Fibroblast of peridontal ligament (primary cell): ENCODE measurements around the gene IMMP2L.
"Not testable (repeated sequence)": the region's sequence is repeated elsewhere in the genome, so short reads cannot be mapped to it uniquely, and the experiment has no call there.

Source experiments
- DNase-seq: peaks from one replicate; pipeline ENCODE4 v3.0.0-alpha.2; 2010; ENCODE audit errors: extremely low read depth

The IMMP2L gene

DNA sequence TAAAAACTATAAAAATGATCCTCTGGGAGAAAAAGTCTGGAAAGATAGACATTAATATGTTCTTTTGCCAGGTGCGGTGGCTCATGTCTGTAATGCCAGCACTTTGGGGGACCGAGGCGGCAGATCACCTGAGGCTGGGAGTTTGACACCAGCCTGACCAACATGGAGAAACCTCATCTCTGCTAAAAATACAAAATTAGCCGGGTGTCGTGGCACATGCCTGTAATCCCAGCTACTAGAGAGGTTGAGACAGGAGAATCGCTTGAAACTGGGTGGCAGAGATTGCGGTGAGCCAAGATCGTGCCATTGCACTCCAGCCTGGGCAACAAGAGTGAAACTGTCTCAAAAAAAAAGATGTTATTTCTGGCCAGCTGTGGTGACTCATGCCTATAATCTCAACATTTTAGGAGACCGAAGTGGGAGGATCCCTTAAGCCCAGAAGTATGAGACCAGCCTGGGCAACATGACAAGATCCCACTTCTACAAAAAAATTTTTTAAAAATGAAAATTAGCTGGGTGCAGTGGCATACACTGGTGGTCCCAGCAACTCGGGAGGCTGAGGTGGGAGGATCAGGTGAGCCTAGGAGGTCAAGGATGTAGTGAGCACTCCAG lies 573.3 kb downstream of the IMMP2L start:
- peak; percentile 1 for DNase-seq

DNA sequence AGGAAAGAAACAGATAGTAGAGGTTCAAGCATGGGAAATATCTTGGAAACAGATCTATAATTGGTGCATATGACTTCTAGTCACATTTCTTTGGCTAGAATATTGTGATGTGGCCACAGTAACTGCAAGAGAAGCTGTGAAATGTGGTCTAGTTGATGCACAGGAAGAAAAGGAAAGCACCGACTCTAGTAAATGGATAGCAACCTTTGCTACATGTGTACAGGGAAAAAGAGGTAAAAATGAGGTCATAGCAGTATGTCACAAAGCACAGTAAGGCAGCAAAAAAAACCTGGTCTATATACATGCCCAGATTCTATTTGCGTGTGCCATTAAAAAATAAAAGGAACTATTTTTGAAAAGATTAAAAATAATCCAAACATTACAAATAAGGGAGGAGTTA lies 573.9 kb downstream of the IMMP2L start:
- no peak for DNase-seq

DNA sequence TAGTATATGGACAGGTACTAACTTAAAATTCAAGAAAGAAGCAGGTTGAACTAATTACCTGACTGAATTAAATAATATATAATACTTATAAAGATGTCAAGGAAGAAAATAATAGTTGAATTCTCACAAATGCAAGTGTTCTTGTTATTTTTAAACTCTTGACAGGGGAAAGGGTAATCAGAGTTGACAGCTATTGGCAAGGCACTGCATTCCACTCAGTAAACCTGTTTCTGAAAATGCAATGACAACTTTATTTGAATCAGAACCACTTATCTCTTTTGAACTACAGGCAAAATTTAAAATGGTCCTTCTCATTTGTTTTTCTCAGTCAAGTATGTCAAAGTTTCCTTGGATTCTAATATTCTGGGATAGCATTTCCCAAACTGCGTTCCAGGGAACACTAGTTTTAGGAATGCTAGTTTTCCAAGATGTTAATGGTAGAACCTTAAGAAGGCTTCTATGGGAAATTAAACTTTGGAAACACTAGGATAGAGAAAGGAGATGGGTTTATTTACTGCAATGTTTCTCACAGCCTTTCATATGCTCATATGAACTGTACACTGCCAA lies 575.1 kb downstream of the IMMP2L start:
- DNase-seq: no peak

DNA sequence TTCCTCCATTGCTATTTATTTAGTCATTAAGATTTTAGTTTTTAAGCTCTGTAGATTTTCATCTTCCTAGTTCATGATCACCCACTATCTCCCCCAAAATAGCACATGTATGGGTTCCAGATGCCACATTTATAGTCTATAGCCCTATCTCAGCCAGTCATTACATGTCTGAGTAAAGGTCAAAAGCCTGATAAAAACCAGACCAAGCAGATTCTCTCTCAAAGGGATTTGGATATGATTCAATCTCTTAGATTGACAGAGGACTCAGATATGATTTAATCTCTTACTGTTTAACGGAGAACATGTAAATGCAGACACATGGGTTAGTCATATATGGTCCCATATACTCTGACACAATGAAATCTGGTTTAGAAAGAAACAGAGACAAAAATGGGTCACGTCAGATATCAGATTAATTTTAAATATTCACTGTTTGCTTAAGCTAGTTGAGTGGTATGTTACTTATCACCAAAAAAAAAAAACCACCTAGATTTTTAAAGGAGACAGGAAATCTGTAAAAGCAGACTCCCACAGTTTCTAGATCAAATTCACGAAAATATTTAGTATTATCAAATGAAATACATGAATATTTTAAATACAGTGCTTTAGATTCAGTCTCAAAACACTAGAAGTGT lies 578.4 kb downstream of the IMMP2L start:
- no peak for DNase-seq

DNA sequence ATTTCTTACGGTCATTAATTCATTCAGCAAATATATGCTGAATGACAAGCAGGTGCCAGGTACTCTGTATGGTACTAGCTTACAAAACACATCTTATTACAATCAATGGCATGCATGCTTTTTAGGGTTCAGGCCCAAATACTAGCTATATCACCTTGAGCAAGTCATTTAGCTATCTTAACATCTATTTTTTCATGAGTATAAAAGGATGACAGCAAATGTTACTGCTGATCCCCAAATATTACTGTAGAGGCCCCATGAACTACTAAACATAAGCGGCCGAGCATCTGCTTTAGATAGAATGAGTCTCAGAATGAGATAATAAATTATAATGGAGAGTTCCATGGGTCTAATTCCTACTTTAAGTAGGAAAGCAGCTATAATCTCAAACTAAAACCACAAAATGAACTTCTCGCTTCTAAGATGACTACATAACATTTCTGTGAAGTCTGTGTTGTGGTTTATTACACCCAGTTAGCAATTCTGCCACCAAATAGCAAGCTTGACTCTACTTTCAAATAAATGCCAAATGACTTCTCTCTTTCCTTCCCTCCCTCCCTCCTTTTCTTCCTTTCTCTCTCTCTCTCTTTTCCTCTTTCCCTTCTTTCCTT lies 585.1 kb downstream of the IMMP2L start:
- no peak for DNase-seq

DNA sequence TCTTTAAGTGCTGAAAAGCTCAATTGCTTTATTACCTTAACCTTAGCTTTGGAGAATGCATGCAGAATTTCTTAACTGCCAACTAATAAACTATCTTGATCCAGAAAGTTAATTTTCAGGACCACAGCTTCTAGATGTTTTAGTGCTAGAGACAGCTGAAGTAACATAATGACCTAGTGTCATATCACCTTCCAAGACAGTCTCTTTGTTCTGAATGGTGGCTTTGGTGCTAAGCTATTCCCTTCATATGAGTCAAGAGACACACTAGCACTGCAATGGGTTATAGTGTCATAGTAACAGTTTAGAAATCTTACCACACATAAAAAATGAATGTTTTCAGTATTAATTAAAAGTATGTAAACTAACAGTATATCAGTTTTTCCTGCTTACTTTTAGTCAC lies 586.8 kb downstream of the IMMP2L start:
- DNase-seq: no peak

- no peak for DNase-seq
Measured at GRCh38 chr7:110974441-110974840, 587.9 kb downstream of the IMMP2L start.

DNA sequence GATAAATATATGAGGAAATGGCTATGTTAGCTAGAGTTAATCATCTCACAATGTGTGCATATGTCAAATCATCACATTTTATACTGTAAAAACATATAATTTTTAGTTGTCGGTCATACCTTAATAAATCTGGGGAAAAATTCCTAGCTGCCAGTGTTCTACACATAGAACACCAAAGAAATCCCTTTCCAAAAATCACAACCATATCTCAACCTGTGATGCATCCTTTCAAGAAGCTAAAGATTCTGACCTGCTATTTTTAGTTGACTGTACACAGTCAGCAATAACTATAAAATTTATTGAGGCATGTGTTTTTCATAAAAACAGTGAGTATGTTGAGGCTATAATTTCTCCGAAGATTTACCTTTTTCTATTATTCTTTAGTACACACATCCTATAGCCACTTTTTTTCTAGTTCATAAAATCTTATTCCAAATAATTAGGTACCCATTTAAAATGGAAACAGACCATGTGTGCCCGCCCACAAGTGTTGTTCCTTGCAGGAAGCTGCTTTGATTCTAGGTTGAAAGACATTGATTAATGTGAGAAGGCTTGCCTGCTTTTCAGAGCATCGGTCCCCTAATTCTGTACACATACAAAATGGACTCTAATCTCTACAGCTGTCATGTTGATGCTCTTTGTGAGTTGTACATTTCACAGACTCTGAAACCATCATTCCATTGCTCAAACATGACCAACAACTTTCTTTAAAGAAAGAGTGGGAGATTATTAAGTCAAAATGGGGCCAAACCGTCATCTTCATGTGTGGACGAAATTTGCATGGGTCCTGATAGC lies 588.9 kb downstream of the IMMP2L start:
- DNase-seq: no peak

DNA sequence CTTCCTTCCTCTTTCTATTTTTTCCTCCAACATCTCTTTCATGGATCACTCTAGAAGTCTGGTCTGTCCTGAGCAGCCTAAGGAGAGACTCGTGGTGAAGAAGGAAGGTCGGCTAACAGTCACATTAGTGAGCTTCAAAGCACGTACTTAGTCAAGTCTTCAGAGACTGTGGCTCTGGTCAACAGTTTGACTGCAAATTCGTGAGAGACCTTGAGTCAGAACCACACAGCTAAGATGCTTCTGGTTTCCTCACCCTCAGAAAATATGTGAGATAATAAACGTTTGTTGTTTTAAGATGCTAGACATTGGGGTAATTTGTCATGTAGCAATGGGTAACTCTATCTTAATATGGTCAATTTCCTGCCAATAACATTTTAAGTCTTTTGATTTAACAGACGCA lies 597.5 kb downstream of the IMMP2L start:
- DNase-seq: no peak

- DNase-seq: no peak
Measured at GRCh38 chr7:110962826-110963225, 599.5 kb downstream of the IMMP2L start.

DNA sequence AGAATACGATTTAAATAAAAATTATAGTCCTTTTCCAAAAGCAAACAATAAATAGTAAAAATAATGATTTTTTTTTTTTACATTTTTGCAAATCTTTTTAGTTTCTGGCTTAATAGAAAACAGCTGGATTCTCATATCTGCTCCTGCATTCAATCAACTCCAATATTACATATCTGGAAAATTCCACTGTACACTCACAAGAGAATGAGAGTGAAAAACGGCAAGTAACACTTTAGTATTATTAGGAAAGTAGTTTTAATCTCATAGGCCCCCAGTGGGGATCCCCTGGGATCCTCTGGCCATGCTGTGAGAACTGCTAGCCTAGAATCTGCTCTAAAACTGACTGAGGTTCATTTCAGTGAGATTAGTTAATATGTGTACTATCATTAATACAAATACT lies 599.9 kb downstream of the IMMP2L start:
- peak; percentile 6 for DNase-seq

DNA sequence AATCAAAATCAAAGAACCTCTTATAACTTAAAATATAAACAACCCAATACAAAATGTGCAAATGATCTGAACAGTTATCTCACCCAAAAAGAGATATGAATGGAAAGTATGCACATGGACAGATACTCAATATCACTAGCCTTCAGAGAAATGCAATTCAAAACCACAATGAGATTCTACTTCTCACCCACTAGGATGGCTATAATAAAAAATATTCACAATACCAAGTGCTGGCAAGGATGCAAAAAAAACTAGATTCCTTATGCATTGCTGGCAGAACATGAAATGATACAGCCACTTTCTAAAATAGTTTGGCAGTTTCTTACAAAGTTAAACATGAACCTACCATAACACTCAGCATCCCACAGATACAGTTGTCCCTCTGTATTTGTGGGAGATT lies 601.5 kb downstream of the IMMP2L start:
- peak; percentile 8 for DNase-seq

DNA sequence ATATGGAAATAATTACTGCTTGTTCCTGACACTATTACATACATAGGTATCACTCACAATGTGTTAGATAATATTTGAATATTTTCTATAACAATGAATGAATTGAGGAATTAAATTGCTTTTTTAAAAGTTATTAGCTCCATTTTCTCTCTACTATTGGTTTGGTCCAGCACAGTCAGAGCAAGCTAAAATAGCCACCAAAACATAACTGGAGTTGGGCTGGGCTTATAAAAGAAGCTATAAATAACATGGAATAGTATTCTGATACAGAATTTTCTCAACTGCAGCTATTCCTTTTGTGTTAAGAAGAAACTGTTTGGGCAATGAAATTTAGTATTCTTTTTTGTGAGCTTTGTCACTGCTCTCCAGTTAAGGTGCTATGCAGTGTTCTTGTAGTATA lies 614.0 kb downstream of the IMMP2L start:
- DNase-seq: no peak

- DNase-seq: no peak
Measured at GRCh38 chr7:110947408-110947807, 614.9 kb downstream of the IMMP2L start.

- DNase-seq: no peak
Measured at GRCh38 chr7:110944966-110945644, 617.2 kb downstream of the IMMP2L start.

DNA sequence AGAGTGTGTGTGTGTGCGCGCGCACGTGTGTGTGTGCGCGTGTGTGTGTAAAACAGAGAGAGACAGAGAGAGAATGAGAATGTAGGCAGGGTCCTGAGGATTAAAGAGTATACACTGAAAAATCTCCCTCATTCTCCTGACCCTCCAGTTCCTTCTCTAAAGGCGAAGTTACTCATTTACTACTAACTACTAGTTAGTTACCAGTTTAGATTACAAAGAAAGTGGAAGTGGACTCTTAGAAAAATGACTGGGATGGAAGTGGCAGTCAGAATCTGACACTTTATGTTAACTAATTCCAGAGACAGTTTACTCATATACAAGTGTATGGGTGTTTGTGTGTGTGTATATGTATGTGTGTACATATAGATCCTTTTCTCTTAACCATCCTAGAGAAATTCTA lies 617.8 kb downstream of the IMMP2L start:
- DNase-seq: no peak

GRCh38 chr7:110943701-110944345 lies 618.5 kb downstream of the IMMP2L start:
- peak; percentile 65 for DNase-seq

- no peak for DNase-seq
Measured at GRCh38 chr7:110941385-110941784, 620.9 kb downstream of the IMMP2L start.

GRCh38 chr7:110940756-110941155 lies 621.5 kb downstream of the IMMP2L start:
- no peak for DNase-seq

- DNase-seq: no peak
Measured at GRCh38 chr7:110938165-110938564, 624.1 kb downstream of the IMMP2L start.

DNA sequence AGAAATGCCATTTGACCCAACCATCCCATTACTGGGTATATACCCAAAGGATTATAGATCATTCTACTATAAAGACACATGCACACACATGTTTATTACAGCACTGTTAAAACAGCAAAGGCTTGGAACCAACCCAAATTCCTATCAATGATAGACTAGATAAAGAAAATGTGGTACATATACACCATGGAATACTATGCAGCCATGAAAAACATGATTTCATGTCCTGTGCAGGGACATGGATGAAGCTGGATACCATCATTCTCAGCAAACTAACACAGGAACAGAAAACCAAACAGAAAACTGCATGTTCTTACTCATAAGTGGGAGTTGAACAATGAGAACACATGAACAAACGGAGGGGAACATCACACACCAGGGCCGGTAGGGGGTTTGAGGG lies 625.6 kb downstream of the IMMP2L start:
- DNase-seq: not testable (repeated sequence)
